GM19035 (cell line): ENCODE data around the gene ANKMY1.

ENCODE experiments used
- ATAC-seq: cut with Tn5 transposase; IDR thresholded peaks from one replicate; pipeline ENCODE4 v1.9.1; 2021; ENCODE audit not compliant: unreplicated experiment

The ANKMY1 gene

GRCh38 chr2:240451791-240452461 is 105.9 kb downstream of the ANKMY1 start:
- ATAC-seq = no peak

GRCh38 chr2:240451108-240451611 is 106.6 kb downstream of the ANKMY1 start:
- ATAC-seq = no peak

- ATAC-seq = no peak
These were observed 107.2 kb downstream of the ANKMY1 start for GRCh38 chr2:240450532-240451107.

GRCh38 chr2:240449764-240450531 is 107.8 kb downstream of the ANKMY1 start:
- ATAC-seq = no peak

- no peak for ATAC-seq
These were observed 109.2 kb downstream of the ANKMY1 start for GRCh38 chr2:240448387-240449274.

GRCh38 chr2:240447934-240448333 is 109.9 kb downstream of the ANKMY1 start:
- ATAC-seq = no peak

- no peak for ATAC-seq
These were observed 110.5 kb downstream of the ANKMY1 start for GRCh38 chr2:240447331-240447730.

- no peak for ATAC-seq
These were observed 111.1 kb downstream of the ANKMY1 start for GRCh38 chr2:240446664-240447175.

GRCh38 chr2:240445961-240446663 is 111.7 kb downstream of the ANKMY1 start:
- no peak for ATAC-seq

- no peak for ATAC-seq
These were observed 113.3 kb downstream of the ANKMY1 start for GRCh38 chr2:240444464-240444863.

GRCh38 chr2:240443891-240444301 is 113.9 kb downstream of the ANKMY1 start:
- ATAC-seq = no peak

- no peak for ATAC-seq
These were observed 114.7 kb downstream of the ANKMY1 start for GRCh38 chr2:240442891-240443715.

- ATAC-seq = no peak
These were observed 115.8 kb downstream of the ANKMY1 start for GRCh38 chr2:240441993-240442411.

- ATAC-seq = no peak
These were observed 116.3 kb downstream of the ANKMY1 start for GRCh38 chr2:240441326-240441992.

GRCh38 chr2:240440704-240441320 is 117.0 kb downstream of the ANKMY1 start:
- ATAC-seq = no peak

GRCh38 chr2:240440251-240440650 is 117.5 kb downstream of the ANKMY1 start:
- no peak for ATAC-seq

- no peak for ATAC-seq
These were observed 118.1 kb downstream of the ANKMY1 start for GRCh38 chr2:240439698-240440151.
